Activated T-cell treated with anti-CD3 and anti-CD28 coated beads, Interleukin-2, amount 50 U/mL, for 24 hours (primary cell): ENCODE results near the gene PMEPA1.

Source experiments
- DNase-seq: peaks from one replicate; pipeline ENCODE4 v3.0.0-alpha.2; 2020
- H3K27ac Mint-ChIP-seq: 2 replicates; pipeline ENCODE4 v1.8.0; 2020; ENCODE audit warnings: mild to moderate bottlenecking, mixed read lengths
- H3K27me3 Mint-ChIP-seq: 2 replicates; pipeline ENCODE4 v1.8.0; 2020; ENCODE audit warnings: mixed read lengths
- H3K36me3 Mint-ChIP-seq: 2 replicates; pipeline ENCODE4 v1.8.0; 2020; ENCODE audit warnings: low read depth, mixed read lengths
- H3K4me1 Mint-ChIP-seq: 2 replicates; pipeline ENCODE4 v1.8.0; 2020; ENCODE audit warnings: low read depth, mixed read lengths
- H3K4me3 Mint-ChIP-seq: 2 replicates; pipeline ENCODE4 v1.8.0; 2020; ENCODE audit warnings: mild to moderate bottlenecking, moderate library complexity, mixed read lengths
- H3K9me3 Mint-ChIP-seq: 2 replicates; pipeline ENCODE4 v1.8.0; 2020; ENCODE audit warnings: mixed read lengths

PMEPA1 gene

GRCh38 chr20:57600320-57601210, 109.2 kb downstream of the PMEPA1 start:
- peaks cover 8% of the 10 kb centered on the region for H3K27me3 Mint-ChIP-seq
- H3K36me3 Mint-ChIP-seq = no peaks in the 10 kb centered on the region
- H3K4me1 Mint-ChIP-seq = peaks cover 15% of the 10 kb centered on the region
- no peaks in the 10 kb centered on the region for H3K9me3 Mint-ChIP-seq
- no peak overlapping the region for H3K27ac Mint-ChIP-seq
- no peak overlapping the region for H3K4me3 Mint-ChIP-seq
- no peak for DNase-seq

- H3K27ac Mint-ChIP-seq = no peak overlapping the region
These were observed 111.3 kb downstream of the PMEPA1 start for GRCh38 chr20:57598491-57598890.

More at GRCh38 chr20:57598491-57598890, 111.3 kb downstream of the PMEPA1 start:
- Mint-ChIP-seq H3K4me3 (no peak overlapping the region), H3K36me3 (no peaks in the 10 kb centered on the region), H3K9me3 (no peaks in the 10 kb centered on the region), H3K4me1 (peaks cover 9% of the 10 kb centered on the region), H3K27me3 (peaks cover 13% of the 10 kb centered on the region)
- no peak for DNase-seq
